ENCODE measurements around the gene MEGF10.

Gene MEGF10

GRCh38 chr5:127430627-127431026, 140.0 kb downstream of the MEGF10 start:
- Histone ChIP-seq H3K9me3 (ENCODE audit: severe bottlenecking) (no peaks in the 10 kb centered on the region), H3K27ac (ENCODE audit: poor library complexity, severe bottlenecking) (no peak overlapping the region), H3K27me3 (ENCODE audit: insufficient read depth, poor library complexity, severe bottlenecking) (no peaks in the 10 kb centered on the region), H3K36me3 (ENCODE audit: low read depth) (no peaks in the 10 kb centered on the region), H3K4me1 (ENCODE audit: insufficient read depth, poor library complexity, severe bottlenecking) (no peaks in the 10 kb centered on the region), H3K4me3 (ENCODE audit: severe bottlenecking) (no peak overlapping the region)
- TF ChIP-seq CTCF (IDR thresholded peaks at IDR 0.05; ENCODE audit: poor library complexity, severe bottlenecking), result no peak
- DNase-seq (ENCODE audit: low spot score) (no peak), ATAC-seq (ENCODE audit: low read depth) (no peak)

GRCh38 chr5:127431977-127432585, 141.5 kb downstream of the MEGF10 start:
- H3K4me3 ChIP-seq (ENCODE audit: severe bottlenecking), result no peak overlapping the region
- H3K36me3 ChIP-seq (ENCODE audit: low read depth), result no peaks in the 10 kb centered on the region
- TF ChIP-seq CTCF (IDR thresholded peaks at IDR 0.05; ENCODE audit: poor library complexity, severe bottlenecking), result no peak
- H3K9me3 ChIP-seq (ENCODE audit: severe bottlenecking), result no peaks in the 10 kb centered on the region
- ATAC-seq (ENCODE audit: low read depth), result no peak
- H3K4me1 ChIP-seq (ENCODE audit: insufficient read depth, poor library complexity, severe bottlenecking), result no peaks in the 10 kb centered on the region
- no peak for DNase-seq (ENCODE audit: low spot score)
- H3K27ac ChIP-seq (ENCODE audit: poor library complexity, severe bottlenecking), result no peak overlapping the region
- no peaks in the 10 kb centered on the region for H3K27me3 ChIP-seq (ENCODE audit: insufficient read depth, poor library complexity, severe bottlenecking)

- no peak overlapping the region for H3K4me3 ChIP-seq (ENCODE audit: severe bottlenecking)
- H3K9me3 ChIP-seq (ENCODE audit: severe bottlenecking), result no peaks in the 10 kb centered on the region
- H3K4me1 ChIP-seq (ENCODE audit: insufficient read depth, poor library complexity, severe bottlenecking), result no peaks in the 10 kb centered on the region
- no peak overlapping the region for H3K27ac ChIP-seq (ENCODE audit: poor library complexity, severe bottlenecking)
- no peak for TF ChIP-seq CTCF (IDR thresholded peaks at IDR 0.05; ENCODE audit: poor library complexity, severe bottlenecking)
- DNase-seq (ENCODE audit: low spot score), result no peak
- H3K36me3 ChIP-seq (ENCODE audit: low read depth), result no peaks in the 10 kb centered on the region
- ATAC-seq (ENCODE audit: low read depth), result no peak; the same call in 2 of the 3 replicates
- H3K27me3 ChIP-seq (ENCODE audit: insufficient read depth, poor library complexity, severe bottlenecking), result no peaks in the 10 kb centered on the region
These were observed 142.9 kb downstream of the MEGF10 start for GRCh38 chr5:127433526-127433925.

GRCh38 chr5:127434588-127434987, 144.0 kb downstream of the MEGF10 start:
- DNase-seq (ENCODE audit: low spot score) (no peak), ATAC-seq (ENCODE audit: low read depth) (no peak)
- H3K36me3 ChIP-seq (ENCODE audit: low read depth), result no peaks in the 10 kb centered on the region
- H3K4me1 ChIP-seq (ENCODE audit: insufficient read depth, poor library complexity, severe bottlenecking), result no peaks in the 10 kb centered on the region
- TF ChIP-seq CTCF (IDR thresholded peaks at IDR 0.05; ENCODE audit: poor library complexity, severe bottlenecking), result no peak
- no peaks in the 10 kb centered on the region for H3K27me3 ChIP-seq (ENCODE audit: insufficient read depth, poor library complexity, severe bottlenecking)
- no peak overlapping the region for H3K27ac ChIP-seq (ENCODE audit: poor library complexity, severe bottlenecking)
- no peaks in the 10 kb centered on the region for H3K9me3 ChIP-seq (ENCODE audit: severe bottlenecking)
- no peak overlapping the region for H3K4me3 ChIP-seq (ENCODE audit: severe bottlenecking)

- DNase-seq (ENCODE audit: low spot score) (no peak), ATAC-seq (ENCODE audit: low read depth) (no peak)
- H3K36me3 ChIP-seq (ENCODE audit: low read depth), result no peaks in the 10 kb centered on the region
- no peak overlapping the region for H3K4me3 ChIP-seq (ENCODE audit: severe bottlenecking)
- H3K27ac ChIP-seq (ENCODE audit: poor library complexity, severe bottlenecking), result no peak overlapping the region
- no peaks in the 10 kb centered on the region for H3K9me3 ChIP-seq (ENCODE audit: severe bottlenecking)
- no peaks in the 10 kb centered on the region for H3K4me1 ChIP-seq (ENCODE audit: insufficient read depth, poor library complexity, severe bottlenecking)
- H3K27me3 ChIP-seq (ENCODE audit: insufficient read depth, poor library complexity, severe bottlenecking), result no peaks in the 10 kb centered on the region
- no peak for TF ChIP-seq CTCF (IDR thresholded peaks at IDR 0.05; ENCODE audit: poor library complexity, severe bottlenecking)
These were observed 145.2 kb downstream of the MEGF10 start for GRCh38 chr5:127435821-127436220.
